Panc1 (cell line): ENCODE results near the gene KCNG2. TPM values are rescaled to one million over a fixed set of nuclear protein-coding genes. Genes with fewer than 3 reads are reported as not detected.
"Not testable (repeated sequence)": the region's sequence is repeated elsewhere in the genome, so short reads cannot be mapped to it uniquely, and the experiment has no call there.

ENCODE experiments used
- ATAC-seq: fragments of 200-7000 bp; cut with Tn5 transposase; 2 replicates; pipeline ENCODE4 v1.9.1; 2020; ENCODE audit warnings: mild to moderate bottlenecking, moderate library complexity
- BruUV-seq: library from RNA; stranded (reverse); fragments of 400-500 nt; replicated peaks from 2 replicates; lab custom pipeline; 2021; lab: Mats Ljungman, UMichigan
- CTCF ChIA-PET: fragments of 300-600 bp; sonication (Branson Sonifier 250); formaldehyde crosslinking; loops from one replicate; lab custom pipeline; 2022; ENCODE audit warnings: antibody characterized with exemption; lab: Charles Lee
- POLR2A ChIA-PET: fragments of 300-600 bp; sonication (Branson Sonifier 250); formaldehyde crosslinking; loops from one replicate; lab custom pipeline; 2022; ENCODE audit warnings: antibody characterized with exemption; lab: Charles Lee
- DNase-seq: peaks from one replicate; pipeline ENCODE4 v3.0.0-alpha.2; 2010; ENCODE audit warnings: low read depth, low spot score
- H3K27ac ChIP-seq: 2 replicates; pipeline ENCODE4 v1.5.1; 2011; ENCODE audit warnings: mild to moderate bottlenecking, low read length, inconsistent platforms
- H3K27me3 ChIP-seq: fragments of 200-500 bp; sonication (Bioruptor generic); 2 replicates; pipeline ENCODE4 v1.6.0; 2014; ENCODE audit warnings: low read length, inconsistent platforms; ENCODE audit not compliant: control insufficient read depth, insufficient read depth
- H3K36me3 ChIP-seq: fragments of 200-500 bp; sonication (Bioruptor generic); 2 replicates; pipeline ENCODE4 v1.5.1; 2014; ENCODE audit warnings: inconsistent platforms, mild to moderate bottlenecking, low read length, moderate library complexity; ENCODE audit not compliant: control insufficient read depth, insufficient read depth
- H3K4me1 ChIP-seq: 2 replicates; pipeline ENCODE4 v1.5.1; 2011; ENCODE audit warnings: inconsistent platforms, mild to moderate bottlenecking, low read length, moderate library complexity; ENCODE audit not compliant: control insufficient read depth, insufficient read depth
- H3K4me3 ChIP-seq, 2 experiments: 2 replicates each; pipeline ENCODE4 v1.5.1; 2011 to 2012; ENCODE audit warnings: low read depth in 2 of 2, low read length in 2 of 2, mild to moderate bottlenecking in 2 of 2, inconsistent platforms in 1 of 2, moderate library complexity in 1 of 2
- H3K9me3 ChIP-seq: fragments of 200-500 bp; sonication (Bioruptor generic); 2 replicates; pipeline ENCODE4 v1.5.1; 2014; ENCODE audit warnings: low read depth, mild to moderate bottlenecking, inconsistent platforms, low read length, moderate library complexity; ENCODE audit not compliant: control insufficient read depth, insufficient read depth
- POLR2AphosphoS5 ChIP-seq: IDR thresholded peaks from 2 replicates; pipeline ENCODE4 v1.6.1; 2012; ENCODE audit warnings: mild to moderate bottlenecking, low read depth, low read length, moderate library complexity
- SIN3A ChIP-seq: IDR thresholded peaks from 2 replicates; pipeline ENCODE4 v1.6.1; 2012; ENCODE audit warnings: low read depth, mild to moderate bottlenecking, low read length, moderate library complexity, borderline replicate concordance; ENCODE audit not compliant: insufficient read depth
- TCF7L2 ChIP-seq: IDR thresholded peaks from 2 replicates; pipeline ENCODE4 v1.6.1; 2011; ENCODE audit warnings: mild to moderate bottlenecking, low read depth, low read length, inconsistent platforms
- in situ Hi-C: cut with HindIII; loops from 2 replicates; pipeline ENCODE4 v1.10.0; 2016; ENCODE audit warnings: low sequenced_read_pairs, low pct_unique_long_range_greater_than_20kb
- intact Hi-C: fragments of 100-400 bp; cut with micrococcal nuclease; formaldehyde crosslinking; loops from one replicate; pipeline ENCODE4 v1.10.0; 2022; ENCODE audit not compliant: unreplicated experiment
- total RNA-seq: library from RNA; stranded (reverse); gene quantifications from one replicate; pipeline ENCODE4 v1.2.1, GENCODE V29; 2021; ENCODE audit not compliant: unreplicated experiment
- TF ChIP-seq, protein P1 (sequence below), 2 experiments: IDR thresholded peaks; 2 replicates each; pipeline ENCODE4 v1.6.1; 2011 to 2012; ENCODE audit warnings: low read depth in 2 of 2, control low read depth in 1 of 2, low read length in 1 of 2, mild to moderate bottlenecking in 1 of 2, moderate library complexity in 1 of 2; ENCODE audit not compliant: insufficient read depth in 1 of 2
- TF ChIP-seq, protein P2 (sequence below): fragments of 450-650 bp; IDR thresholded peaks from 2 replicates; pipeline ENCODE4 v1.5.1; 2017; ENCODE audit warnings: mild to moderate bottlenecking

KCNG2 gene
- total RNA-seq, 1 experiment from 2014 or later: not detected

DNA sequence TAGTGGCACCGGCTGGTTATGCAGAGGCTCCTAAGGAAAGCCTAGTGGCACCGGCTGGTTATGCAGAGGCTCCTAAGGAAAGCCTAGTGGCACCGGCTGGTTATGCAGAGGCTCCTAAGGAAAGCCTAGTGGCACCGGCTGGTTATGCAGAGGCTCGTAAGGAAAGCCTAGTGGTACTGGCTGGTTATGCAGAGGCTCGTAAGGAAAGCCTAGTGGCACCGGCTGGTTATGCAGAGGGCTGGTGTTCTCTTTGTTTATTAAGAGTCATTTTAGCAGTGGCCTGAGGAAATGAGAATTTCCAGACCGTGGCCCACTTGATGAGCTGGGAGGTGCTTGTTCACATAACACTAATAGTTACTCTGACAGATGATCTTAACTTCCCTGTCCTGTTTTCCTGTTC is 44.8 kb upstream of the KCNG2 start:
- ATAC-seq, in situ Hi-C loops, H3K9me3 ChIP-seq, CTCF ChIA-PET, DNase-seq, POLR2A ChIA-PET, BruUV-seq, H3K36me3 ChIP-seq, H3K27ac ChIP-seq, H3K27me3 ChIP-seq, H3K4me1 ChIP-seq, H3K4me3 ChIP-seq, intact Hi-C loops: not testable (repeated sequence)

DNA sequence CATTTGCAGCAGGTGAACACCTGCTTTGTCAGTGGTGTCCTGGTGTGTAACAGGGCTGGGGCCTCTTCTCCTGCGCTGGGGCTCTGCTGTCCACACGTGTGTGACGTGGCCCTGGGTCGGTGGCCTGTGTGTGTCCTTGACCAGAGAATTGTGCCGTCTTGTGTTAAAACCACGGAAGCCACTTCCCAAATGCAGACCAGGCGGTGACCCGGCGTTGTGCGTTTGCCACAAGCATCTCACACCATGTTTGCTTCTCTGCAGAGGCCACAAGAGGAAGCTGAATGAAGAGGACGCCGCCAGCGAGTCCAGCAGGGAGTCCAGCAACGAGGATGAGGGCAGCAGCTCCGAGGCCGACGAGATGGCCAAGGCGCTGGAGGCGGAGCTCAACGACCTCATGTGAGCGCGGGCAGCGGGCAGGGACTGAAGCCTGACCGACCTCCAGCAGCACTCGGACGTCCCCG is 44.3 kb upstream of the KCNG2 start:
- CTCF ChIA-PET: no interaction called here

More for the DNA sequence above, 44.3 kb upstream of the KCNG2 start:
- H3K4me3 ChIP-seq: no peak overlapping the region
- intact Hi-C loops: no loop called here
- H3K36me3 ChIP-seq: peaks cover 3% of the 10 kb centered on the region; the same call in 1 of the 2 replicates
- DNase-seq (no peak), ATAC-seq (no peak)
- H3K9me3 ChIP-seq: no peaks in the 10 kb centered on the region
- no peaks in the 10 kb centered on the region for H3K4me1 ChIP-seq
- no peak overlapping the region for H3K27ac ChIP-seq
- no peaks in the 10 kb centered on the region for H3K27me3 ChIP-seq
- BruUV-seq: no TSS peak
- POLR2A ChIA-PET: no interaction called here
- in situ Hi-C loops: no loop called here
- TF ChIP-seq SIN3A: no peak
- TF ChIP-seq, protein P1, sequence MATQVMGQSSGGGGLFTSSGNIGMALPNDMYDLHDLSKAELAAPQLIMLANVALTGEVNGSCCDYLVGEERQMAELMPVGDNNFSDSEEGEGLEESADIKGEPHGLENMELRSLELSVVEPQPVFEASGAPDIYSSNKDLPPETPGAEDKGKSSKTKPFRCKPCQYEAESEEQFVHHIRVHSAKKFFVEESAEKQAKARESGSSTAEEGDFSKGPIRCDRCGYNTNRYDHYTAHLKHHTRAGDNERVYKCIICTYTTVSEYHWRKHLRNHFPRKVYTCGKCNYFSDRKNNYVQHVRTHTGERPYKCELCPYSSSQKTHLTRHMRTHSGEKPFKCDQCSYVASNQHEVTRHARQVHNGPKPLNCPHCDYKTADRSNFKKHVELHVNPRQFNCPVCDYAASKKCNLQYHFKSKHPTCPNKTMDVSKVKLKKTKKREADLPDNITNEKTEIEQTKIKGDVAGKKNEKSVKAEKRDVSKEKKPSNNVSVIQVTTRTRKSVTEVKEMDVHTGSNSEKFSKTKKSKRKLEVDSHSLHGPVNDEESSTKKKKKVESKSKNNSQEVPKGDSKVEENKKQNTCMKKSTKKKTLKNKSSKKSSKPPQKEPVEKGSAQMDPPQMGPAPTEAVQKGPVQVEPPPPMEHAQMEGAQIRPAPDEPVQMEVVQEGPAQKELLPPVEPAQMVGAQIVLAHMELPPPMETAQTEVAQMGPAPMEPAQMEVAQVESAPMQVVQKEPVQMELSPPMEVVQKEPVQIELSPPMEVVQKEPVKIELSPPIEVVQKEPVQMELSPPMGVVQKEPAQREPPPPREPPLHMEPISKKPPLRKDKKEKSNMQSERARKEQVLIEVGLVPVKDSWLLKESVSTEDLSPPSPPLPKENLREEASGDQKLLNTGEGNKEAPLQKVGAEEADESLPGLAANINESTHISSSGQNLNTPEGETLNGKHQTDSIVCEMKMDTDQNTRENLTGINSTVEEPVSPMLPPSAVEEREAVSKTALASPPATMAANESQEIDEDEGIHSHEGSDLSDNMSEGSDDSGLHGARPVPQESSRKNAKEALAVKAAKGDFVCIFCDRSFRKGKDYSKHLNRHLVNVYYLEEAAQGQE (IDR thresholded peaks at IDR 0.05; ENCODE audit: insufficient read depth in 1 of 2, low read depth in 2 of 2, low read length in 1 of 2): no peak
- no peak for TF ChIP-seq TCF7L2
- TF ChIP-seq, protein P2, sequence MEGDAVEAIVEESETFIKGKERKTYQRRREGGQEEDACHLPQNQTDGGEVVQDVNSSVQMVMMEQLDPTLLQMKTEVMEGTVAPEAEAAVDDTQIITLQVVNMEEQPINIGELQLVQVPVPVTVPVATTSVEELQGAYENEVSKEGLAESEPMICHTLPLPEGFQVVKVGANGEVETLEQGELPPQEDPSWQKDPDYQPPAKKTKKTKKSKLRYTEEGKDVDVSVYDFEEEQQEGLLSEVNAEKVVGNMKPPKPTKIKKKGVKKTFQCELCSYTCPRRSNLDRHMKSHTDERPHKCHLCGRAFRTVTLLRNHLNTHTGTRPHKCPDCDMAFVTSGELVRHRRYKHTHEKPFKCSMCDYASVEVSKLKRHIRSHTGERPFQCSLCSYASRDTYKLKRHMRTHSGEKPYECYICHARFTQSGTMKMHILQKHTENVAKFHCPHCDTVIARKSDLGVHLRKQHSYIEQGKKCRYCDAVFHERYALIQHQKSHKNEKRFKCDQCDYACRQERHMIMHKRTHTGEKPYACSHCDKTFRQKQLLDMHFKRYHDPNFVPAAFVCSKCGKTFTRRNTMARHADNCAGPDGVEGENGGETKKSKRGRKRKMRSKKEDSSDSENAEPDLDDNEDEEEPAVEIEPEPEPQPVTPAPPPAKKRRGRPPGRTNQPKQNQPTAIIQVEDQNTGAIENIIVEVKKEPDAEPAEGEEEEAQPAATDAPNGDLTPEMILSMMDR: no peak
- no peak for TF ChIP-seq POLR2AphosphoS5
